Measurements from ENCODE around the gene PPP4R4.

- TF ChIP-seq EZH2 (IDR thresholded peaks at IDR 0.05; ENCODE audit: insufficient read depth, poor library complexity, severe bottlenecking): no peak
- no peak for TF ChIP-seq EZH2phosphoT487 (IDR thresholded peaks at IDR 0.05; ENCODE audit: insufficient read depth, low read depth)
These were observed 131.5 kb downstream of the PPP4R4 start for GRCh38 chr14:94305620-94306019.

Measured in GM23248 (cell line).